KOPT-K1 (cell line): Measurements from ENCODE around the gene PLEKHG5.
"Not testable (repeated sequence)": the region's sequence is repeated elsewhere in the genome, so short reads cannot be mapped to it uniquely, and the experiment has no call there.

Experiments used
- H3K27ac ChIP-seq: fragments of 200-600 bp; sonication (generic); 2 replicates; pipeline ENCODE4 v1.5.1; 2016; ENCODE audit warnings: antibody characterized with exemption, mild to moderate bottlenecking, low read depth, low read length; ENCODE audit not compliant: poor library complexity, severe bottlenecking
- H3K36me3 ChIP-seq: fragments of 200-600 bp; sonication (generic); 2 replicates; pipeline ENCODE4 v1.5.1; 2017; ENCODE audit warnings: antibody characterized with exemption, mild to moderate bottlenecking, low read length, moderate library complexity; ENCODE audit not compliant: insufficient read depth
- H3K9me3 ChIP-seq: fragments of 200-600 bp; sonication (generic); 2 replicates; pipeline ENCODE4 v1.5.1; 2017; ENCODE audit warnings: antibody characterized with exemption, low read length, mild to moderate bottlenecking; ENCODE audit not compliant: insufficient read depth, poor library complexity, severe bottlenecking

PLEKHG5 gene

DNA sequence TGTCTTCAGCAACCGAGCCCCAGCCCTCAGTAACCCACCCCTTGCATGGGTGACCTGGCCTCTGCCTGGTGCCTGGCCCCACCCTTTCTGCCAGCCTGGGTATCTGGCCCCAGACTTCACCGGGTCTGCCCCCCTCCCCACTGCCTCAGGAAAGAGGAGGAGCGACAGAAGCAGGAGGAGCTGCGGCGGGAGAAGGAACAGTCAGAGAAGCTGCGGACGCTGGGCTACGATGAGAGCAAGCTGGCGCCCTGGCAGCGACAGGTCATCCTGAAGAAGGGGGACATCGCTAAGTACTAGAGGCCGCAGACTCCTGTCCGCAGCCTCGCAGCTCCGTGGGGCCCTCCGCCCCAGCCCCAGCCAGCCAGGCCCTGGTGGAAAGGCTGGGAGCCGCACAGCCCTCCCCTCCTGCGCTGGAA is 31.6 kb downstream of the PLEKHG5 start:
- Histone ChIP-seq H3K27ac (peak overlapping the region; percentile 47), H3K9me3 (no peaks in the 10 kb centered on the region)

GRCh38 chr1:6456800-6457466 is 34.5 kb downstream of the PLEKHG5 start:
- Histone ChIP-seq H3K9me3 (no peaks in the 10 kb centered on the region), H3K36me3 (no peaks in the 10 kb centered on the region; the same call in 1 of the 2 replicates)

More for the DNA sequence above, 31.6 kb downstream of the PLEKHG5 start:
- no peaks in the 10 kb centered on the region; the same call in 1 of the 2 replicates for H3K36me3 ChIP-seq

DNA sequence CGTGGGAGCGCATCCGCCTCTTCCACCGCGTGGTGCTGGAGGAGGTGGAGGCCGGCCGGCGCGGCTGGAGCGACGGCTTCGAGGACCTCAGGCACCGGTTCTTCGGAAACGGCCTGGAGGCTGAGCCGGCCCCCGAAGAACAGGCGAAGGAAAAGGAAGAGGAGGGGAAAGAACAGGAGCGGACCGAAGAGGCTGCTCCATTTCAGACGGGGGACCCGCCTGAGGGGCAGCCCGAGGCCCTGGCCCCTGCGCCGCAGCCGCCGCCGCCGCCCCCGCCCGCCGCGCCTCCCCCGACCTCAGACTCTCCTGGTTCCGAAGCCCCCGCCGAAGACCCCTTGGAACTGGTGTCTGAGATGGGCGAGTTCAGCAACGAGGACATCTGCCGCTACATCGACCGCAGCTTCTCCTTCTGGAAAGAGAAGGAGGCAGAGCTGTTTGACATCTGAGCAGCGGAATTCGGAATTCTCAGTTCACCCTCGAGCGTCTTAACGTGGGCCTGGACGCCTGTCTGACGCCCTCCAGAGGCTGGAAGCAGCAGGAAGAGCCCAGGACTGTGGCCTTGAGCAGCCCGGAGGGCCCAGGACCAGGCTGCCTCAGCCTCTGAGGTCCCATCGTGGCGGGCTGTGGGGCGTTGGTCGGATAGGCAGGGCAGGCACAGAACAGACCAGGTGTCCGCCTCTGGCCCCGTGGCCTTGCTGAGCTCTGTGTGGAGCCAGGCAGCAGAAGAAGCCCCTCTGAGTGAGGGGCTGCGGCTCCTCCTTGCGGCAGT is 35.5 kb downstream of the PLEKHG5 start:
- H3K9me3 ChIP-seq, H3K27ac ChIP-seq, H3K36me3 ChIP-seq: not testable (repeated sequence)

More at GRCh38 chr1:6456800-6457466, 34.5 kb downstream of the PLEKHG5 start:
- H3K27ac ChIP-seq, result no peak overlapping the region

DNA sequence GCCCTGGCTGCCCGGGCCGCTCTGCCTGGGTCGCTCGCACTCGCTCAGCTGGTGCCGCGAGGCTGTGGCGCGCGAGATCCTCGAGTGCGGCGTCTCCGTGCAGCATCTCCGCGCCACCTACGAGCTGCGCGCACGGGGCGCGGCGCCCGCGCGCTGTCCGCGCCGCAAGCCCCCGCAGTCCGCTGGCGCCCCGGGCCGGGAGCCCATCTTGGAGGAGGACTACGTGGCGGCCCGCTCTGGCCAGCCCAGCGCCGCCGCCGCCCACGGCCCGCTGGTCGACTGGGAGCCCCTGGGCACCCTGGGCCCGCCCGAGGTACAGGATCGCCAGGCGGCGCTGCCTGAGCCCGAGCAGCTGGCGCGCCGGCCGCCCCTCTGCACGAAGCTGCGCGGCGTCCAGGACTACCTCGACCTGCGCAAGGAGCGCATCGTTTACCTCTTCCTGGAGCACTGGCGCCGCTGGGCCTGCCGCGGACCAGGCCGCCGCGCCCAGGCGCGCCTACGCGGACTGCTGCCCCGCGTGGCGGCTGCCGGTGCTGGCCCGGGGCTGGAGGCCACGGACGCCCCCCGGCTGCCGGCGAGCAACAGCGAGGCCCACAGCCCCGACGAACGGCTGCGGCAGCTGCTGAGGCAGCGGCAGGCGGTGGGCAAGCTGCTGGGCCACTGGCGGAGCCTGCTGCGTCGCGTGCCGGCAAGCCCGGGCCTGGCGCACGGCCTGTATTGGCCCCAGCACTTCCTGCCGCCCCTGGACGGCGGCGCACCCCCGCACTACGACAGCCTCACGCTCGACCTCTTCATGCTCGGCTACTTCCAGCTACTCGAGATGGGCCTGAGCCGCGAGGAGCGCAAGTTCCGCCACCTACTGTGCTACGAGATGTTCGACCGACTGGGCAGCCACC is 36.4 kb downstream of the PLEKHG5 start:
- no peak overlapping the region for H3K27ac ChIP-seq
- H3K9me3 ChIP-seq, result no peaks in the 10 kb centered on the region
- H3K36me3 ChIP-seq, result no peaks in the 10 kb centered on the region

- H3K36me3 ChIP-seq, H3K27ac ChIP-seq, H3K9me3 ChIP-seq: not testable (repeated sequence)
These were observed 37.3 kb downstream of the PLEKHG5 start for GRCh38 chr1:6453895-6454855.

GRCh38 chr1:6450943-6451373 is 40.5 kb downstream of the PLEKHG5 start:
- no peaks in the 10 kb centered on the region for H3K36me3 ChIP-seq
- no peak overlapping the region for H3K27ac ChIP-seq
- no peaks in the 10 kb centered on the region for H3K9me3 ChIP-seq

GRCh38 chr1:6450486-6450885 is 41.0 kb downstream of the PLEKHG5 start:
- not testable (repeated sequence) for H3K36me3 ChIP-seq, H3K27ac ChIP-seq, H3K9me3 ChIP-seq

GRCh38 chr1:6450005-6450450 is 41.4 kb downstream of the PLEKHG5 start:
- Histone ChIP-seq H3K36me3 (no peaks in the 10 kb centered on the region), H3K9me3 (no peaks in the 10 kb centered on the region), H3K27ac (no peak overlapping the region)

- Histone ChIP-seq H3K27ac (no peak overlapping the region), H3K36me3 (no peaks in the 10 kb centered on the region), H3K9me3 (no peaks in the 10 kb centered on the region)
These were observed 42.5 kb downstream of the PLEKHG5 start for GRCh38 chr1:6448749-6449631.

DNA sequence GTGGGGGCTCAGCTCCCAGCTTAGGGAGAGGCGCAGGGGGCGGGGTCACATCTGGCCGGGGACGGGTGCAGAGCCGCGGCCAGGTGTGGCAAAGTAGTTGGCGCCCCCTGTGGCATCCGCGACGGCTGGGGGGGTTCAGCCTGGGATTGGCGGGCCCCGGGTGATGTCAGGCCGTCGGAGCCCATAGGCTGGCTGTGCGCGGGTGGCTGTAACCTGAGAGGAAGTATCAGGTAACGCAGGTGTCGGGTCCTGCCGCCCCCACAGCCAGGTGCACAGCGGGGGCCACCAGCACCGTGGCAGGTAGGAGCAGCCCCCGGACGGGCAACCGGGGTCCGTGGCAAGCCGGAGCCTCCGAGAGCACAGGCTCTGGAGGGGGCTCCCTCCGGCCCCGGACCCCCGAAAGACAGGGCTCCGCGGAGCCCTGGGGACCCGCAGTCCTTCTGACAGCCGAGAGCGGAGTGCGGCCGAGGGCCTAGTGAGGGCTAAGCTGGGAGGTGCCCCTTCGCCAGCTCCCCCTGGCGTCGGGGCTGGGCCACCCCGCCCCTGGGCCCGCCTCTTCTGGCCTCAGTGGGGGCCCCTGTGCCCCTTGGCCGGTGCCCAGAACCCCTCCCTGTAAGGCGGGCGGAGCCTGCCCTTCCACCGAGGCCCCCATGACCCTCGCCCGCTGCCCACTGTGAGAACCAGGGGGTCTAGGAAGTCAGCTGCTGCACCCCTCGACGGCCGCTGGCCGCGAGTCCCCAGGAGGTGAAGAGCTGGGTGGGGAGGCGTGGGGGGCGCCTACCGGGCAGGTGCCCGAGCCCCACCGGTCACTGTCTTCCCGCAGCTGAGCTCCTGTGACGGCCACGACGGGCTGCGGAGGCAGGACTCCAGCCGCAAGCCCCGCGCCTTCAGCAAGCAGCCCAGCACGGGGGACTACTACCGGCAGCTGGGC is 43.4 kb downstream of the PLEKHG5 start:
- Histone ChIP-seq H3K27ac (no peak overlapping the region), H3K9me3 (no peaks in the 10 kb centered on the region), H3K36me3 (no peaks in the 10 kb centered on the region)

DNA sequence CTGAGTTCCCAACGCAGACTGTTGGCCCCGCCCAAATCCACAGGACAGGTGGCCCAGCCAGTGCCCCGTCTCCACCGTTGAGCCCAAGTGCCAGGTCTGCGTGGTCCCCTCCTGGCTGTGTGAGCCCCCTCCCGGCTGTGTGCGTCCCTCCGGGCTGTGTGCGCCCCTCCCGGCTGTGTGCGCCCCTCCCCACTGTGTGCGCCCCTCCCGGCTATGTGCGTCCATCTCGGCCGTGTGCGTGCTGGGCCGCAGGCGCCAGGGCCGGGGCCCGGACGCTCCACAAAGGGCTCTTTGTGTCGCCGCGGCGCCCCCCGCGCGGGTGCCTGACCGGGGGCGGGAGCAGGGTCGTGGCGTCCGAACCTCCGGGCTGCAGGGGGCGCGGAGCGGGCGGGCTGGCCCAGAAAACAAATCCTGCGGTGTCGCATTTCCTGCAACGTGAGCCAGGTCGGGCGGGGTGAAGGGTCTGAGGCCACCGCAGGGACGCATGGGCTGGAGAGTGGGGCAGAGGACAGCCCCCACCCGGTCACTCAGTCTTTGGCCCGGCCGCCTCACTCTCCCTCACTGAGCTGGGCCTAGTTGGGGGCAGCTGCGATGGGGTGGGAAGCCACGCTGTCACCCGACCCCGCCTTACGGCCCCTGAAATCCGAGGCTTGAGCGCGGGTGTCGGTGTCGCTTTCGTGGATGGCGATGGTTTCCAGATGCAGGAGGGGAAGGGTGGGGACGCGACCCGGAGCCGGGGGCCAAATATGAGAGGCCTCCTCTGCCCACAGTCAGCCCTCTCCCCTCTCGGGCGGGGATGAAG is 44.2 kb downstream of the PLEKHG5 start:
- Histone ChIP-seq H3K27ac (no peak overlapping the region), H3K36me3 (no peaks in the 10 kb centered on the region), H3K9me3 (no peaks in the 10 kb centered on the region)

DNA sequence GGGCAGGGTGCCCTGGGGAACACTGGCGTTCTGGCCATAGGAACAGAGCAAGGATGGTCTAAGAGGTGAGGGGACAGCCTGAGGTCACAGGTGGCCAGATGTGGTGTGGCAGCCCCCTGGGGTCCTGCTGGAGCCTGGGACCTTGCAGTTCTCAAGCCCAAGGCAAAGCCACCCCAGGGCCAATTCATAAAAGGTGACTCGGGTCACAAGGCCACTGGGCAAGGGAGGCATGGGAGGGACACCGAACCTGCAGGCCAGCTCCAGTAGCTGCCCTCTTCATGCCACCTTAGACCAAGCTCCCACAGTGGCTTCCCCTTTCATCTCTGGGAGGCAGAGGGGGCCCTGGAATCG is 44.8 kb downstream of the PLEKHG5 start:
- H3K27ac ChIP-seq, result no peak overlapping the region
- H3K36me3 ChIP-seq, result no peaks in the 10 kb centered on the region

More for the DNA sequence above, 44.8 kb downstream of the PLEKHG5 start:
- H3K9me3 ChIP-seq, result no peaks in the 10 kb centered on the region
